GM23248 (cell line): ENCODE results near the gene SCN4B. TPM values are rescaled to one million over a fixed set of nuclear protein-coding genes. Genes with fewer than 3 reads are reported as not detected.
A peak's percentile ranks its signal among the peaks of the same experiment; 100 is the strongest.

Source experiments
- DNase-seq: peaks from one replicate; pipeline ENCODE4 v3.0.0-alpha.2; 2015
- H2AFZ ChIP-seq: fragments of 200-600 bp; sonication (generic); 2 replicates; pipeline ENCODE4 v1.6.1; 2016; ENCODE audit warnings: antibody characterized with exemption
- H3F3A ChIP-seq: fragments of 200-600 bp; sonication (generic); 2 replicates; pipeline ENCODE4 v1.6.1; 2016; ENCODE audit warnings: mild to moderate bottlenecking, antibody characterized with exemption, mixed run types; ENCODE audit not compliant: insufficient read depth
- H3K27ac ChIP-seq: fragments of 200-600 bp; sonication (generic); 2 replicates; pipeline ENCODE4 v1.5.1; 2016; ENCODE audit warnings: mild to moderate bottlenecking
- H3K27me3 ChIP-seq: fragments of 200-600 bp; sonication (generic); replicated peaks from 2 replicates; pipeline ENCODE4 v1.6.1; 2016; ENCODE audit warnings: mild to moderate bottlenecking; ENCODE audit not compliant: insufficient read depth
- H3K36me3 ChIP-seq: fragments of 200-600 bp; sonication (generic); 2 replicates; pipeline ENCODE4 v1.6.1; 2016; ENCODE audit warnings: low read depth, mild to moderate bottlenecking
- H3K4me1 ChIP-seq: fragments of 200-600 bp; sonication (generic); 2 replicates; pipeline ENCODE4 v1.6.1; 2016; ENCODE audit warnings: mild to moderate bottlenecking; ENCODE audit not compliant: insufficient read depth
- H3K4me2 ChIP-seq: fragments of 200-600 bp; sonication (generic); one replicate; pipeline ENCODE4 v1.6.1; 2016; ENCODE audit warnings: mild to moderate bottlenecking; ENCODE audit not compliant: unreplicated experiment
- H3K4me3 ChIP-seq: fragments of 200-600 bp; sonication (generic); 2 replicates; pipeline ENCODE4 v1.5.1; 2016; ENCODE audit warnings: mild to moderate bottlenecking
- H3K79me2 ChIP-seq: fragments of 200-600 bp; sonication (generic); 2 replicates; pipeline ENCODE4 v1.6.1; 2016; ENCODE audit warnings: mild to moderate bottlenecking; ENCODE audit not compliant: insufficient read depth
- H3K9ac ChIP-seq: fragments of 200-600 bp; sonication (generic); 2 replicates; pipeline ENCODE4 v1.6.1; 2016; ENCODE audit warnings: mild to moderate bottlenecking
- H3K9me2 ChIP-seq: fragments of 200-600 bp; sonication (generic); 2 replicates; pipeline ENCODE4 v1.6.1; 2016; ENCODE audit warnings: mixed run types, mild to moderate bottlenecking, moderate library complexity; ENCODE audit not compliant: insufficient read depth
- H3K9me3 ChIP-seq: fragments of 200-600 bp; sonication (generic); one replicate; pipeline ENCODE4 v1.6.1; 2017; ENCODE audit warnings: low read depth
- H4K20me1 ChIP-seq: fragments of 200-600 bp; sonication (generic); 2 replicates; pipeline ENCODE4 v1.6.0; 2016; ENCODE audit not compliant: insufficient read depth
- EZH2 ChIP-seq: fragments of 200-600 bp; sonication (generic); IDR thresholded peaks from 2 replicates; pipeline ENCODE4 v1.6.1; 2018; ENCODE audit warnings: antibody characterized with exemption, mild to moderate bottlenecking; ENCODE audit not compliant: insufficient read depth, poor library complexity, severe bottlenecking
- EZH2phosphoT487 ChIP-seq: fragments of 200-600 bp; sonication (generic); IDR thresholded peaks from 2 replicates; pipeline ENCODE4 v1.6.1; 2018; ENCODE audit warnings: antibody characterized with exemption, moderate library complexity, mild to moderate bottlenecking, low read depth; ENCODE audit not compliant: insufficient read depth
- WGBS, 2 experiments: methylation state at CpG; one replicate each; pipeline ENCODE4 v1.1.6; 2015 to 2017; ENCODE audit warnings: low lambda C conversion rate in 2 of 2, low coverage in 1 of 2; ENCODE audit errors: missing lambda C conversion rate in 2 of 2; 5-methylcytosine and 5-hydroxymethylcytosine counted together
- in situ Hi-C: fragments of 300-500 bp; cut with MboI; formaldehyde crosslinking; loops from 2 replicates; pipeline ENCODE4 v1.15.0; 2020
- polyA plus RNA-seq: library from polyadenylated mRNA; unstranded; fragments of >200 nt; fragmentation: Nextera tagmentation; extraction: Ambion mirVana; gene quantifications from 2 replicates; pipeline ENCODE4 v1.2.1, GENCODE V29; 2016
- total RNA-seq: library from RNA; depleted of rRNA; stranded (reverse); fragments of >200 nt; shearing (Covaris generic); gene quantifications from 2 replicates; pipeline ENCODE4 v1.2.3, GENCODE V29; 2014; rRNA removed

Gene SCN4B, protein sequence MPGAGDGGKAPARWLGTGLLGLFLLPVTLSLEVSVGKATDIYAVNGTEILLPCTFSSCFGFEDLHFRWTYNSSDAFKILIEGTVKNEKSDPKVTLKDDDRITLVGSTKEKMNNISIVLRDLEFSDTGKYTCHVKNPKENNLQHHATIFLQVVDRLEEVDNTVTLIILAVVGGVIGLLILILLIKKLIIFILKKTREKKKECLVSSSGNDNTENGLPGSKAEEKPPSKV
- not detected in 2 replicates for total RNA-seq
- not detected in 2 replicates for polyA plus RNA-seq

DNA sequence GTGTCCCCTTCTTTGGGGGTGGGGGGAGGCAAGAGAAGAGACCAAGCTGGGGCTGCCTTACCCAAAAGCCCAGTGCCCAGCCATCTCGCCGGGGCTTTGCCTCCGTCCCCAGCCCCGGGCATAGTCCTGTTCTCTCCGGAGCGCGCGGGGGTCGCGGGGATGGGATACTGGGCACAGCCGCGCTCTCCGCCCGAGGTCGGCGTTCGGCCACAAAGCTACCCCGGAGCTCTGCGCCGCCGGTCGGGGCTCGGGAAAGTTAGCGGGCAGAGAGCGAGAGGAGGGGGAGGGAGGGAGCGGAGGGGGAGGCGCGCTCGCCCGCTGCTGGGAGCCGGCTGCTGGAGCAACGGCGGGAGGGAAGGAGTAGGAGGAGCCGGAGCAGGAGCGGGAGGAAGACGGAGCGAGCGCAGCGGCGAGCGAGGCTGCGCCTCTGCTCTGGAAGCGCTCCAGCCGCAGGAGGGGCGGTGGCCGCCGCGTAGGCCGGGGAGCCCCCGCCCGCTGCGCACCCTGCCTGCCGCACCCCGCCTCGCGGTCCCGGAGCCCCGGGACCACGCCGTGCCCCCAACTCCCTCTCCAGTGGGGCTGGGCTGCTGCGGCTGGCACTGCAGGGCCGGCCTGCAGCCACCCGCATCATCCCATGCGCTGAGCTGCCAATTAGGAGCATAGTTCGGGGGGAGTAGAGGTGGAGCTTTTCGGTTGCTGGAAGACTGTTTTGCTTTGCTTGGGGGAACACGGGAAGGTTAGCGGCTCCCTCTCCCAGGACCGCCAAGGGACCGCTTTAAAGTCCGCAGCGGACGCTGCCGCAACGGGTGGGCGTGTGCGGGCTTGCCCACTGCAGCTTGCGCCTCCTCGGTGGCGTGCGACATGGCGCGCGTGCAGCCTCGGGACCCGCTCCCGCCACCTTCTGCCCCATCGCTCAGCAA lies at the start of gene SCN4B:
Gene SCN4B, minus strand, starts transcription at position 272 of the 920 bp plus-strand sequence. Its CDS starts 150 bp downstream, at position 122.
- Histone ChIP-seq H3K27ac (no peak within 1 kb of the TSS), H3K9me3 (no peaks in the 10 kb centered on the region), H3K9ac (no peak within 1 kb of the TSS), H2AFZ (peak within 1 kb of the TSS; percentile 63), H3K36me3 (no peaks in the 10 kb centered on the region), H3K27me3 (peaks cover 75% of the 10 kb centered on the region), H3K9me2 (no peaks in the 10 kb centered on the region), H4K20me1 (no peaks in the 10 kb centered on the region), H3K4me1 (no peaks in the 10 kb centered on the region), H3K4me3 (peak within 1 kb of the TSS; percentile 68), H3K4me2 (peak within 1 kb of the TSS; percentile 51), H3K79me2 (no peaks in the 10 kb centered on the region), H3F3A (no peaks in the 10 kb centered on the region)
- 2 to 3% methylated on average over 31 to 75 of the region's 88 CpGs for WGBS, 2 experiments
- in situ Hi-C loops, result no loop called here
- TF ChIP-seq EZH2 (peak; percentile 68), EZH2phosphoT487 (no peak)
- peak; percentile 68 for DNase-seq

DNA sequence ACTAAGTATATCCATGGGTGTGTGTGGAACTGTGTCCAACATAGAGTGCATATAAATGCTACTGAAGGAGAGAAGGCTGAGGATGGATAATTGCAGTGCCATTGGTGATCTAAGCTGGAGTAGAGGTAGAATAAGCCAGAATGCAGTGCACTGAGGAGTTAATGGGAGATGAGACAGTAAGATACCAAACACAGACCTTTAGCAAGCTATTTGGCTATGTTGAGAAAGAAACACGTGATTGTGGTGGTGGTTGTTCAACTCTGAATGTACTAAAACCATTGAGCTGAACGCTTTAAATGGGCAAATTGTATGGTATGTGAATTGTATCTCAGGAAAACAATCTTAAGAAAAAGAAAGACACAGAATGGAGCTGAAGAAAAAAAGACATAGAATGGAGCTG lies 49.3 kb upstream of the SCN4B start:
- Histone ChIP-seq H4K20me1 (no peaks in the 10 kb centered on the region), H3F3A (no peaks in the 10 kb centered on the region), H3K36me3 (no peaks in the 10 kb centered on the region), H3K9me2 (no peaks in the 10 kb centered on the region), H3K9me3 (no peaks in the 10 kb centered on the region), H3K9ac (no peak overlapping the region), H3K4me1 (no peaks in the 10 kb centered on the region), H3K4me3 (no peak overlapping the region), H3K79me2 (no peaks in the 10 kb centered on the region), H3K27ac (no peak overlapping the region), H2AFZ (no peak overlapping the region), H3K27me3 (peaks cover 41% of the 10 kb centered on the region), H3K4me2 (no peak overlapping the region)
- no peak for TF ChIP-seq EZH2phosphoT487
- no peak for TF ChIP-seq EZH2
- in situ Hi-C loops, result no loop called here
- DNase-seq, result no peak
- WGBS, 2 experiments, result 23 to 41% methylated on average over 2 of the region's 2 CpGs

DNA sequence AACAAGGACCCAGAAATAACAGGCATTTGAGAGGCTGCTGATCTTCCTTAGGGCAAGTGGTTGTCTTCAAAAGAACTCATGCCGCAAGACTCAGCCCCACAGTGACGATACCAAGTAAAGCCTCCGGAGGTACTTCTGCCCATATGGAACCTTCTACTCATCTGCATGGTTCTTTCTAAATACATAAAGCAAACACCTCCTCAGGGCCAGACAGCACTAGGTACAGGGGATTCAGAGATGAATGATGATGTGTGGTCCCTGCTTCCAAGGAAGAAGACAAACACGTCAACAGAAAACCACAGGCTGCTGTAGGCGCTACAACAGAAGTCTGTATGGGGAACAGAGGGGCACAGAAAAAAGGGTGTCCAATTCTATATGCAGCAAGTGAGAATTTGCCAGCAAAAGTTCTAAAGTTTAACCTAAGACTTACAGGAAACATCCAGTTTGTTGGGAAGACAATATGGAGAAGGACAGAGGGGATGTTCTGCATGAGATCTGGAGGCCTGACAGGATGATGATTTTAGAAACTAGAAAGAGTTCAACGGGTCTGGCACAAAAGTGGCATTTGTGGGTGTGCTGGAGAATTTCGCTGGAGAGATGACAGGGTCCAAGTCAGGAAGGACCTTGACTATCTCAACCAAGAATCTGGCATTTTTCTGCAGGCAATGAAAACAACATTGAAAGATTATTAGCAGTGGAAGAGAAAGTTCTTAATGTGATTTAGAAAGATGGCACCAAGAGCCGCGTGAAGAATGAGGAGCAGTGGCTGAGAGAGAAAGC lies 48.5 kb upstream of the SCN4B start:
- no peak for DNase-seq
- Histone ChIP-seq H3K27me3 (peaks cover 39% of the 10 kb centered on the region), H3K4me2 (no peak overlapping the region), H3K79me2 (no peaks in the 10 kb centered on the region), H4K20me1 (no peaks in the 10 kb centered on the region), H3K4me1 (no peaks in the 10 kb centered on the region), H3K9me3 (no peaks in the 10 kb centered on the region), H3K36me3 (no peaks in the 10 kb centered on the region), H3K9me2 (no peaks in the 10 kb centered on the region), H3K27ac (no peak overlapping the region), H3K9ac (no peak overlapping the region), H3K4me3 (no peak overlapping the region), H2AFZ (no peak overlapping the region), H3F3A (no peaks in the 10 kb centered on the region)
- TF ChIP-seq EZH2phosphoT487 (no peak), EZH2 (no peak)
- in situ Hi-C loops, result no loop called here
- WGBS, 2 experiments, result 65 to 66% methylated on average over 9 of the region's 9 CpGs

DNA sequence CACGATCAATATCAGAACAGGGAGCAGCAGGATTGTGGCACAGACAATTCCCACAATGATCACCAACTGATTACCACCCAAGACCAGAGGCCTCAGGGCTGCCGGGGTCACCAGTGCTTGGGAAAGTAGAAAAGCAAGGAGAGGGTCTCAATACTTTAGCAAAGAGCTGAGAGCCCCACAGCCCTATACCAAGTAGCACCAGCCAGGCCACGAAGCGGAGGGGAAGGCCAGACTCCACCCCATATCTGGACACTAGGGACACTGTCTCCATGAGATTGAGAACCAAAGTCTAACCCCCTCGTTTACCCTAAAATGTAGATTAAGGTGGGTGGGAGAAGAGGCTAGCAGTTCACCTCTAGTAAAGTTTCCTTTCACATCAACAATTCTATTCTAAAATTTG lies 47.9 kb upstream of the SCN4B start:
- WGBS, 2 experiments, result 51 to 59% methylated on average over 5 of the region's 5 CpGs
- in situ Hi-C loops, result no loop called here

More for the DNA sequence above, 47.9 kb upstream of the SCN4B start:
- no peak for DNase-seq
- H3K27me3 ChIP-seq, result peaks cover 33% of the 10 kb centered on the region
- no peak overlapping the region for H3K27ac ChIP-seq
- TF ChIP-seq EZH2, result no peak
- TF ChIP-seq EZH2phosphoT487, result no peak
- no peaks in the 10 kb centered on the region for H3K9me2 ChIP-seq
- H3K4me2 ChIP-seq, result no peak overlapping the region
- no peaks in the 10 kb centered on the region for H3F3A ChIP-seq
- no peak overlapping the region for H2AFZ ChIP-seq
- H3K4me1 ChIP-seq, result no peaks in the 10 kb centered on the region
- H3K36me3 ChIP-seq, result no peaks in the 10 kb centered on the region
- no peak overlapping the region for H3K9ac ChIP-seq
- no peaks in the 10 kb centered on the region for H4K20me1 ChIP-seq
- H3K4me3 ChIP-seq, result no peak overlapping the region
- H3K9me3 ChIP-seq, result no peaks in the 10 kb centered on the region
- no peaks in the 10 kb centered on the region for H3K79me2 ChIP-seq
